GM21390 (cell line): ENCODE results near the gene COL21A1.

Experiments
- ATAC-seq: cut with Tn5 transposase; IDR thresholded peaks from one replicate; pipeline ENCODE4 v1.9.1; 2021; ENCODE audit not compliant: unreplicated experiment

COL21A1 gene

GRCh38 chr6:56193846-56194245 is 53.5 kb downstream of the COL21A1 start:
- ATAC-seq = no peak

DNA sequence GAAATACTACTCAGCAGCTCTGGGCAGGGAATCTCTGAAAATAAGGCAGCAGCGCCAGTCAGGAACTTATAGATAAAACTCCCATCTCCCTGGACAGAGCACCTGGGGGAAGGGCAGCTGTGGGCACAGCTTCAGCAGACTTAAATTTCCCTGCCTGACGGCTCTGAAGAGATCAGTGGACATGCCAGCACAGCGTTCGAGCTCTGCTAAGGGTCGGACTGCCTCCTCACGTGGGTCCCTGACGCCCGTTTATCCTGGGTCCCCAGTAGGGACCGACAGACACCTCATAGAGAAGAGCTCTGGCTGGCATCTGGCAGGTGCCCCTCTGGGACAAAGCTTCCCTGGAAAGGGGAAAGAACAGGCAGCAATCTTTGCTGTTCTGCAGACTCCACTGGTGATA is 59.0 kb downstream of the COL21A1 start:
- ATAC-seq = no peak

DNA sequence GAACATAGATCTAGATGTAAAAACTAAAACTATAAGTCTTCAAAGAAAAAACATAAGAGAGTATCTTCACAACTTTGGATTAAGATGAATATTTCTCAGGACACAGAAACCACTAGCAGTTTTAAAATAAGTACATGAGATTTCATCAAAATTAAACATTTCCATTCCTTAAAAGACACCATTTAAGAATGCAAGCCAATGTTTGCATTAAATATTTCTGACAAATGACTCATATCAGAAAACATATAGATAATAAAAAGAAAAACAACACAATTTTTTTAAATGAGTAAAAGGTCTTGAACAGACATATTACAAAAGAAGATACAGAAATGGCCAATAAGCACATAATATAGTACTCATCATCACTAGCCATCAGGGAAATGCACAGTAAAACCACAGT is 59.7 kb downstream of the COL21A1 start:
- no peak for ATAC-seq

DNA sequence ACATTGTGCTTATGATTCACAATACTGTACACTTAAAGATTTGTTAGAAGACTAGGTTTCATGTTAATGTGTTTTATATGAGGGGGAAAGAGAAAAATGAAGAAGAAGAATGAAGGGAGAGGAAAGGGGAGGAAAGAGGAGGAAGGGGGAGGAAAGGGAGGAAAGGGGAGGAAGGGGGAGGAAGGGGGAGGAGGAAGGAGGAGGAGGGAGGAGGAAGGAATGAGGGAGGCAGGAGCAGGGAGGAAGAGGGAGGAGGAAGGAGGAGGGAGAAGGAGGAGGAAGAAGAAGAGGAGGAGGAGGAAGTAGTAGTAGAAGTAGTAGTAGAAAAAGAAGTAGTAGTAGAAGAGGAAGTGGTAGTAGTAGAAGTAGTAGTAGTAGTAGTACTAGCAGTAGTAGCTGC is 70.6 kb downstream of the COL21A1 start:
- ATAC-seq = no peak

GRCh38 chr6:56173228-56173627 is 74.2 kb downstream of the COL21A1 start:
- no peak for ATAC-seq

DNA sequence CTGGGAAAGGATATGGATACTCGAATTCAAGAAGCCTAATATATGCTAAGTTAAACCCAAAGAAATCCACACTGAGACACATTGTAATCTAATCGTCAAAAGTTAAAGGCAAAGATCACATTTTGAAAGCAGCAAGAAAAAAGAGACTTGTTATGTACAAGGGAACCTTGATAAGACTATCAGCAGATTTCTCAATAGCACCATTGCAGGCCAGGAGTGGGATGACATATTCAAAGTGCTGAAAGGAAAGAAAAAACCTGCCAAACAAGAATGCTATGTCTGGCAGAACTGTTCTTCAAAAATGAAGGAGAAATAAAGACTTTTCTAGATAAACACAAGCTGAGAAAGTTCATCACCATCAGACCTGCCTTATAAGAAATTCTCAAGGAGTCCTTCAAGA is 75.2 kb downstream of the COL21A1 start:
- no peak for ATAC-seq

GRCh38 chr6:56169366-56169765 is 78.0 kb downstream of the COL21A1 start:
- ATAC-seq = no peak

GRCh38 chr6:56168596-56168995 is 78.8 kb downstream of the COL21A1 start:
- ATAC-seq = no peak

- ATAC-seq = no peak
Measured at GRCh38 chr6:56162081-56162480, 85.3 kb downstream of the COL21A1 start.

GRCh38 chr6:56160489-56160888 is 86.9 kb downstream of the COL21A1 start:
- no peak for ATAC-seq

GRCh38 chr6:56158571-56158970 is 88.8 kb downstream of the COL21A1 start:
- ATAC-seq = no peak

DNA sequence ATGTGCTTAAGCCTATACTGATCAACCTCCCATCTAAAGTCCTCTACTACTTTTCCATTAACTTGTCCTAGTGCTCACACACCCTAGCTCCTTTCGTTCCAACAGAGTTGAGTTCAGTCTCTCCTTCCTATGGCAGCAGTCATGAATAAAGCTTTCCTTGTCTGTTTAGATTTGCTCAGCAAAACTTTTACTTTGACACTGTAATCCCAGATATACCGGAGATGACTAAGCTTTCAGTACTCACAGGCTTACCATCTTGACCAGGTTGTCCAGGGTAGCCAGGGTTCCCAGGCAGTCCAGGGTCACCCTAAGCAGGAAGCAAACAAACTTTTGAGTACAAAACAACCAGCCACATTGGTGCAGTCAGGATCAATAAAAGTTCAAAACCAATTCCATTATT is 90.7 kb downstream of the COL21A1 start:
- ATAC-seq = no peak

DNA sequence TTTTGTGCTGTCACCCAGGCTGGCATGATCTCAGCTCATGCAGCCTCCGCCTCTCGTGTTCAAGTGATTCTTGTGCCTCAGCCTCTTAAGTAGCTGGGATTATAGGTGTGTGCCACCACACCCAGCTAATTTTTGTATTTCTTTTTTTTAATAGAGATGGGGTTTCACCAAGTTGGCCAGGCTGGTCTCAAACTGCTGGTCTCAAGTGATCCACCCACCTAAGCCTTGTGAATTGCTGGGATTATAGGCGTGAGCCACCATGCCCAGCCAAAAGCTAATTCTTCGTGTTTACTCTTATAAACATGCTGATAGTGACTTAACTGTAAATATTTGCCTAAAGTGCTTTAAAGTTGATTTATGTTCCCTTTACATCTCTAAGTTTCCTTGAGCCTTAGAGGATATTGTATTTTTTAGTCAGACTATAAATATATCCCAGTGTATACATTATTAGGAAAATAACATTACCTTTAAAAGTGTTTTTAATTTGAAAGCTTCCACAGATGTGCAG is 91.7 kb downstream of the COL21A1 start:
- no peak for ATAC-seq

GRCh38 chr6:56154076-56154475 is 93.3 kb downstream of the COL21A1 start:
- ATAC-seq = no peak

DNA sequence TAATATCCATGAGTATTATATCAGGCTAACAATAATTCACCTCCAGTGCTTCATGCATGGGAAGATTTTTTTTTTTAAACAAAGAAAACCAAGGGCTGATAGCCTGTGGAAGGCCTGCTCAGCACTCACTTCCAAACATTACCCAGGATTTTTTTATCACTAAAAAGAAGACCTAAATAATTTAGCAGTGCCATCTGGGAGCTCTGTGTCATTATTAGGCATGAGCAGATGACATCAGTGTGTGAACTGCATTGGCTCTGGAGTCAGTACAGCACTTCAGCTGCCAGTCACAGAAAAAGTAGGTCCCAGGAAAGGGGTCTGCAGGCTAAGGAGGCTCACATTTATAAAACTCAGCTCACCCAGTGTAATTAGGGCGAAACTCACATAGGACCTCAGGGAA is 94.8 kb downstream of the COL21A1 start:
- ATAC-seq = no peak

DNA sequence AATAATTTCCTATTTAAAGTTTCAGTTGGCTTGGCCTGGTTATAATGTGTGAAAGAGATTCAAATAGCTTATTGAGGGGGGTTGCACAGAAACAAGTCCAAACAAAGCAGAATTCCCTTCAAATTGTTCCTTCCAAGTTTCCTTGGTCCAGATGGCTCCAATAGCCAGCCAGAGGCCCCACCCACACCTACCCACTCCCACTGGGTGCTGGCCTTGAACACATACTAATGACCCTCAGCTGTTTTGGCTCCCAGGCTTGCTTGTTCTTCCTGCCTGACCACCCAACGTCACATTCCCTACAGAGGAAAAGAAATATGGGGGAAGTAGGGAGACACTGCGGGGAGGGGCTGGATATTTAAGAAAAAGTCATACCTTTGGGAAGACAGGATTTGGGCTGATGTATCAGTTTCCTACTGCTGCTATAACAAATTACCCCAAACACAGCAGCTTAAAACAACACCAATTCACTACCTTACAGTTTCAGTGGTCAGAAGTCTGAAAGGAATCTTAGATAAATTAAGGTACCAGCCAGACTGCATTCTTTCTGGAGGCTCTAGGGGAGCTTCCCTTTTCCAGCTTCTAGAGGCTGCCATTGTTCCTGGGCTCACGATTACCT is 95.7 kb downstream of the COL21A1 start:
- ATAC-seq = no peak

DNA sequence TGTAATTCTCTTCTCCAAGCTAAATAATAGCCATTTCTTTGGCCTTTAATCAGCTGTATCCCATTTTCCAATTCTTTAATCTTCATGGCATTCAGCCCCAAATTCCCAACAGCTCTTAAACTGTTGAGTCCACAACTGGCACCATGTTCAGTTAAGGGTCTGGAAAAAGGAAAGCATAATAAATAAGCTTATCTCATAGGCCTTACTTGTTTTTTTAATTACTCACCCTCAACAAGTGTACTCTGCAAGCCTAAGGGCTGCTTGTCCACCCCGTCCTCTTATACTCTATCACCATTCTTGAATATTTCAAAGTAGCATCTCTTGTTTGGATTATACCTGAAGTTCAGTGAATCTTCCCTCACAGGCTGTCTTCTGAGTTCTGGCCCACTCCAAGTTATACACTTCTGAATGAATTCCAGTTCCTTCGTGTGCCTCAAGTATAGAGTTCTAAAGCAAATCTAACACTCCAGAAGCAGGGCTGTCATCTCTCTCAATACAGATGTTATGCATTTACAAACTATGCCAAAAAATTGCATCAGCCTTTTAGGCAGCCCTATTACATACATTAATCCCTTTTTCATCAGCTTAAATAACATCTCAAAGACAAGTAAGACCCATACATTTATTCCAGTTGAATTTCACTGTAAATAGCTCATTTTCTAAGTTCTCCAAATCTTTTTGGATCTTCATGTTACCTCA is 98.7 kb downstream of the COL21A1 start:
- no peak for ATAC-seq

DNA sequence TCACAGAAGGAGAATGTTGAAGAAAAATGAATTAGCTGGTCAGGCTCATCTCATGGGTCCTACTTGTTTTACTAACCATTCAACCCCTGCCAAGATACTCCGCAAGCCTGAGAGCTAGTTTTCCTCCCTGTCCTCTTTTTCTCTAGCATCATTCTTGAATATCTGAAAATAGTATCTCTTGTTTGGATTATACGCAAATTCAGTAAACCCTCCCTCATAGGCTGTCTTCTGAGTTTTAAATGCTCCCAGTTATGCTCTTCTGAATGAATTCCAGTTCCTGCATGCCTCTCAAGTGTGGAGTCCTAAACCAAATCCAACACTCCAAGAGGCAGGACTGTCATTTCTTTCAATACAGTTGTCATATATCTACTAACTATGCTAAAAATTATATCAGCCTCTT is 99.6 kb downstream of the COL21A1 start:
- no peak for ATAC-seq

- no peak for ATAC-seq
Measured at GRCh38 chr6:56146086-56146485, 101.3 kb downstream of the COL21A1 start.

DNA sequence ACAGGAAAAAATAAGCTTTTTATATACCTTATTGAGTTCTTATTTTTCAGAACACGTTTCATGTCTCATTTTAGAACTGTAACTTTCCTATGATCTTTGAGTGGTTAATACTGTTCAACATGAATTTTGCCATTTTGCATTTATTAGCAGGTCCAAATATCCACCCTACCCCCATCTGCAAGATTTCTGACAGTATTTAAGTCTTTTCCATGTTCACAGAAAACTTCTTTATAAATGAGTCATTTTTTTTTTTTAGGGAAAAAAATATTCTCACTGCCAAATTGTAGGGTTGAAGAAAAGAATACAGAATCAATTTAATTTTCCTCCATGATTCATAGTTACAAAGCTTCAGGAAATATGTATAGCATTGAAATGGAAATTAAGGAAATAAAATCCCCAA is 101.8 kb downstream of the COL21A1 start:
- ATAC-seq = no peak

DNA sequence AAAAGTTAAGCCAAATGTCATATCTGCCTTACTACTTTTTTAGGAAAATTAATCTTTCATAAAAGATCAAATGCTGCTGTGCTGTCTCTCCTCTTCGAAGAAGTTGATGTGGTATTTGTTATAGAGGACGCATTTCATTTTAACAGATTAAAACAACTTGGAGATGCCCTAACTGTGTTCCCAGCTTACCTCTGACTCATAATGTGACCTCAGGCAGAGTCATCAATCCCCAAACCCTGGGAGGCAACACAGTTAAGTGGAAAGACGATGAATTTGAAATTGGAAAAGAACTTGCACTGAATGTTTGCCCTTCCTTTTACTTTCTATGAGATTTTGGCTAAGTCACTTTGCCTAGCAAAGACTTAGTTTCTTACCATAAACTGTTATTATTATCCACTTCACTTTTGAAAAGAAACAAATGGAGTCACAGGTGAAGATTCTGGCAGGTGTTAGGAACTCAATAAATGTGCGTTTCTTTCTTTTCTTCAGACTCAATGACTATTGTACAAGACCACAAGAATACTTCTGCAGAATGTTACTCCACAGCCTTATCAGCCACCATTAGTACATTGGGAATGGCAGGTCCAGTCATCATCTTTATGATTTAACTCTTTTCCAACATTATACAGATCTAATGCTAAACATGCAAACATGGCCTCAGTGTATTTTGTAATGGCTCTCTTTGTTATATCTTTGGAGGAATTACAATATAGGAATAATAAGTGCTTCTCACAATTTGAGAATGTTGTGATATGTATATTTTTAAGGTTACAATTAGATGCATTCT is 102.6 kb downstream of the COL21A1 start:
- ATAC-seq = no peak

DNA sequence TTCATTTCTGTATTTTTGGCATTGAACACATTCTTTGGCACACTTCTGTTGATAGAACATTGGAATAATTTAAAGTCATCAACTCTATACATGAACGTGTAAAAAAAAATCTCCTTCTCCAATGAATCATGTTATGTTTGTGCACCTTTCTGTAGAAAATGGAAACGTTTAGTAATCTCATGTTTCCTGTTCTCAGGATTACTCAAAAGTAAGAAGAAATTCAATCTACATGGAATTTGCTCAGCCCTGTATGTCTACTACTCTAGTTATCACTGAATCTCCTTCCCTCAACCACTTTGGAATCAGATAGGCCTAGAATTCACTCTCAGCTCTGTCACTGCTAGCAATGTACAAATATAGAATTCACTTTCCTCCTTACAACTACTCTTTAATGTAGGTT is 103.6 kb downstream of the COL21A1 start:
- ATAC-seq = no peak
